ENCODE results near the gene CALB2. TPM values are rescaled to one million over a fixed set of nuclear protein-coding genes. Genes with fewer than 3 reads are reported as not detected.
A peak's percentile ranks its signal among the peaks of the same experiment; 100 is the strongest.
"Not testable (repeated sequence)": the region's sequence is repeated elsewhere in the genome, so short reads cannot be mapped to it uniquely, and the experiment has no call there.

Gene CALB2
- 1.1 and 2.4 TPM in 2 replicates for total RNA-seq

DNA sequence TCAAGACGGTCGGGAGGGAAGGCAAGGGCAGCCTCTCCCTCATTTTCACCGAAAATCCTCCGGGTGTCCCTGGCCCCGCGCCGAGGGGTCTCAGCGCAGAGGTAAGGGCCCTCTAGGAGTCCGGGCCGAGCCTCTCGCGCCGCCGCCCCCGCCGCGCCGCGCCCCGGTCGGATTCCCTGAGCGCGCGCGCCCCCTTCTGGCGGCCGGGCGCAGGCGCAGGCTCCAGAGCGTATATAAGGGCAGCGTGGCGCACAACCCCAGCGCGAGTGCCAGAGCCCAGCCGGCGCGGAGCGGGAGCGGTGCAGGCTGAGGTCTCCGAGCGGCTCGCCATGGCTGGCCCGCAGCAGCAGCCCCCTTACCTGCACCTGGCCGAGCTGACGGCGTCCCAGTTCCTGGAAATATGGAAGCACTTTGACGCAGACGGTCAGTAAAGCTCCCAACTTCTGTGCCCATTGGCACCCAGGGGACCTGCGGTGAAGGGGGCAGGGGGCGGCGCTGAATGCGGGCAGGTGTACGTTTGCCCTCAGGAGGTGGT, at the start of gene CALB2:
TSS of gene CALB2 (plus strand) at position 260 of the 535 bp plus-strand sequence. CDS start at position 330, 70 bp downstream.
- H3K79me2 ChIP-seq (ENCODE audit: insufficient read depth, low read length): no peaks in the 10 kb centered on the region
- H4K20me1 ChIP-seq (ENCODE audit: insufficient read depth, low read length): no peaks in the 10 kb centered on the region
- peak; percentile 58 for TF ChIP-seq CTCF (IDR thresholded peaks at IDR 0.05; ENCODE audit: extremely low read depth, low read depth, low read length)
- peak within 1 kb of the TSS; percentile 74 for H3K4me2 ChIP-seq (ENCODE audit: insufficient read depth, low read length)
- peak; percentile 96 for DNase-seq (ENCODE audit: insufficient read length, low spot score, missing footprints)
- peaks cover 13% of the 10 kb centered on the region for H3K27me3 ChIP-seq (ENCODE audit: insufficient read depth, low read length)
- no peaks in the 10 kb centered on the region for H3K36me3 ChIP-seq (ENCODE audit: insufficient read depth, low read length)
- H3K4me1 ChIP-seq (ENCODE audit: insufficient read depth, low read length): peaks cover 20% of the 10 kb centered on the region
- no peak within 1 kb of the TSS for H3K27ac ChIP-seq (ENCODE audit: low read depth, low read length)
- H3K4me3 ChIP-seq (ENCODE audit: insufficient read depth, low read length): peak within 1 kb of the TSS; percentile 61
- H2AFZ ChIP-seq (ENCODE audit: low read length): peak within 1 kb of the TSS; percentile 78
- no peaks in the 10 kb centered on the region for H3K9me3 ChIP-seq (ENCODE audit: low read depth, low read length)

GRCh38 chr16:71311553-71312158, 46.9 kb upstream of the CALB2 start:
- Histone ChIP-seq H3K9me3 (ENCODE audit: low read depth, low read length) (no peaks in the 10 kb centered on the region), H3K79me2 (ENCODE audit: insufficient read depth, low read length) (no peaks in the 10 kb centered on the region), H3K4me3 (ENCODE audit: insufficient read depth, low read length) (no peak overlapping the region), H3K4me2 (ENCODE audit: insufficient read depth, low read length) (no peak overlapping the region), H4K20me1 (ENCODE audit: insufficient read depth, low read length) (no peaks in the 10 kb centered on the region), H2AFZ (ENCODE audit: low read length) (no peak overlapping the region), H3K36me3 (ENCODE audit: insufficient read depth, low read length) (no peaks in the 10 kb centered on the region), H3K27me3 (ENCODE audit: insufficient read depth, low read length) (peaks cover 3% of the 10 kb centered on the region), H3K27ac (ENCODE audit: low read depth, low read length) (no peak overlapping the region), H3K4me1 (ENCODE audit: insufficient read depth, low read length) (no peaks in the 10 kb centered on the region)
- peak; percentile 89 for TF ChIP-seq CTCF (IDR thresholded peaks at IDR 0.05; ENCODE audit: extremely low read depth, low read depth, low read length)
- DNase-seq (ENCODE audit: insufficient read length, low spot score, missing footprints): no peak

DNA sequence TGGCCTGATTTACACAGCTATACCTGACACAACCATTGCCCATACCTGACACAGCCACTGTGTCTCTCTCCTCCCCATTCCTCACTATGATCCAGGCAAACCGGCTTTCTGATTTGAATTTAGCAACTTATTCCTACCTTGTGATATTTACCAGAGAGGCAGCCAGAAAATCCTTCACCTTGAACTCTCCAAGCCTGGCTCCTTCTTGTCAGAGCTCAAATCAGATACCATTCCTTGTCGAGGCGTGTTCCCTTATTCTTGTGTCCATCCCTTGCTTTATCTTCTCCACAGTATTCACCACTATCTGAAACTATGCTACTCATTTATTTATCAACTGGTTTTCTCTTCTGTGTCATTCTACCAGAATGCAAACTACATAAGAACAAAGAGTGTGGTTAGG, 44.9 kb upstream of the CALB2 start:
- not testable (repeated sequence) for H4K20me1 ChIP-seq (ENCODE audit: insufficient read depth, low read length); DNase-seq (ENCODE audit: insufficient read length, low spot score, missing footprints); H3K4me2 ChIP-seq (ENCODE audit: insufficient read depth, low read length); H3K9me3 ChIP-seq (ENCODE audit: low read depth, low read length); H3K36me3 ChIP-seq (ENCODE audit: insufficient read depth, low read length); H2AFZ ChIP-seq (ENCODE audit: low read length); H3K4me1 ChIP-seq (ENCODE audit: insufficient read depth, low read length); H3K79me2 ChIP-seq (ENCODE audit: insufficient read depth, low read length); H3K4me3 ChIP-seq (ENCODE audit: insufficient read depth, low read length); H3K27me3 ChIP-seq (ENCODE audit: insufficient read depth, low read length); H3K27ac ChIP-seq (ENCODE audit: low read depth, low read length)

GRCh38 chr16:71315269-71315668, 43.3 kb upstream of the CALB2 start:
- no peak overlapping the region for H3K27ac ChIP-seq (ENCODE audit: low read depth, low read length)
- TF ChIP-seq CTCF (IDR thresholded peaks at IDR 0.05; ENCODE audit: extremely low read depth, low read depth, low read length): no peak
- H3K36me3 ChIP-seq (ENCODE audit: insufficient read depth, low read length): no peaks in the 10 kb centered on the region
- H4K20me1 ChIP-seq (ENCODE audit: insufficient read depth, low read length): no peaks in the 10 kb centered on the region
- H3K27me3 ChIP-seq (ENCODE audit: insufficient read depth, low read length): peaks cover 3% of the 10 kb centered on the region
- H3K79me2 ChIP-seq (ENCODE audit: insufficient read depth, low read length): no peaks in the 10 kb centered on the region
- H3K4me1 ChIP-seq (ENCODE audit: insufficient read depth, low read length): no peaks in the 10 kb centered on the region
- H2AFZ ChIP-seq (ENCODE audit: low read length): no peak overlapping the region
- no peak overlapping the region for H3K4me3 ChIP-seq (ENCODE audit: insufficient read depth, low read length)
- no peak for DNase-seq (ENCODE audit: insufficient read length, low spot score, missing footprints)
- no peak overlapping the region for H3K4me2 ChIP-seq (ENCODE audit: insufficient read depth, low read length)
- H3K9me3 ChIP-seq (ENCODE audit: low read depth, low read length): no peaks in the 10 kb centered on the region
